DMS79 treated with DMSO at 0.1 percent for 48 hours (cell line): ENCODE results near the gene TMEM59.
"Not testable (repeated sequence)": the region's sequence is repeated elsewhere in the genome, so short reads cannot be mapped to it uniquely, and the experiment has no call there.

Experiments
- DNase-seq: peaks from one replicate; lab custom pipeline; 2025; lab: John Stamatoyannopoulos, UW

Gene TMEM59

GRCh38 chr1:54013393-54014008 lies 39.5 kb downstream of the TMEM59 start:
- DNase-seq, result no peak

GRCh38 chr1:54012863-54013262 lies 40.1 kb downstream of the TMEM59 start:
- no peak for DNase-seq

GRCh38 chr1:54012008-54012325 lies 41.0 kb downstream of the TMEM59 start:
- DNase-seq, result no peak

- DNase-seq, result no peak
Measured at GRCh38 chr1:54011316-54012007, 41.5 kb downstream of the TMEM59 start.

- DNase-seq, result no peak
Measured at GRCh38 chr1:54010415-54011117, 42.4 kb downstream of the TMEM59 start.

- no peak for DNase-seq
Measured at GRCh38 chr1:54009406-54009805, 43.6 kb downstream of the TMEM59 start.

GRCh38 chr1:54008876-54009275 lies 44.1 kb downstream of the TMEM59 start:
- no peak for DNase-seq

- DNase-seq, result no peak
Measured at GRCh38 chr1:54007613-54008012, 45.4 kb downstream of the TMEM59 start.

- no peak for DNase-seq
Measured at GRCh38 chr1:54006508-54006907, 46.5 kb downstream of the TMEM59 start.

GRCh38 chr1:54004481-54005049 lies 48.4 kb downstream of the TMEM59 start:
- no peak for DNase-seq

- DNase-seq, result not testable (repeated sequence)
Measured at GRCh38 chr1:54003750-54004480, 49.1 kb downstream of the TMEM59 start.

GRCh38 chr1:54003249-54003646 lies 49.8 kb downstream of the TMEM59 start:
- DNase-seq, result no peak

GRCh38 chr1:54002544-54003248 lies 50.3 kb downstream of the TMEM59 start:
- DNase-seq, result no peak

GRCh38 chr1:54001591-54001990 lies 51.4 kb downstream of the TMEM59 start:
- DNase-seq, result peak; percentile 43

- no peak for DNase-seq
Measured at GRCh38 chr1:53999920-54000319, 53.1 kb downstream of the TMEM59 start.

GRCh38 chr1:53998223-53998622 lies 54.8 kb downstream of the TMEM59 start:
- no peak for DNase-seq

- no peak for DNase-seq
Measured at GRCh38 chr1:53995683-53996082, 57.3 kb downstream of the TMEM59 start.

GRCh38 chr1:53994516-53994915 lies 58.5 kb downstream of the TMEM59 start:
- DNase-seq, result not testable (repeated sequence)

- DNase-seq, result no peak
Measured at GRCh38 chr1:53992085-53992874, 60.7 kb downstream of the TMEM59 start.

GRCh38 chr1:53987880-53988279 lies 65.1 kb downstream of the TMEM59 start:
- DNase-seq, result no peak

- no peak for DNase-seq
Measured at GRCh38 chr1:53986458-53986857, 66.5 kb downstream of the TMEM59 start.
